Fibroblast of peridontal ligament (primary cell): ENCODE results near the gene EXD3.
A peak's percentile ranks its signal among the peaks of the same experiment; 100 is the strongest.
"Not testable (repeated sequence)": the region's sequence is repeated elsewhere in the genome, so short reads cannot be mapped to it uniquely, and the experiment has no call there.

Experiments
- DNase-seq: peaks from one replicate; pipeline ENCODE4 v3.0.0-alpha.2; 2010; ENCODE audit errors: extremely low read depth

The EXD3 gene

GRCh38 chr9:137339908-137340462 lies 83.0 kb downstream of the EXD3 start:
- DNase-seq, result not testable (repeated sequence)

GRCh38 chr9:137339045-137339907 lies 83.7 kb downstream of the EXD3 start:
- DNase-seq, result no peak

GRCh38 chr9:137336735-137337134 lies 86.2 kb downstream of the EXD3 start:
- DNase-seq, result no peak

- no peak for DNase-seq
Measured at GRCh38 chr9:137333016-137333671, 89.8 kb downstream of the EXD3 start.

GRCh38 chr9:137331929-137332328 lies 91.0 kb downstream of the EXD3 start:
- DNase-seq, result no peak

GRCh38 chr9:137330689-137331088 lies 92.3 kb downstream of the EXD3 start:
- no peak for DNase-seq

- DNase-seq, result not testable (repeated sequence)
Measured at GRCh38 chr9:137329590-137329989, 93.4 kb downstream of the EXD3 start.

GRCh38 chr9:137327641-137328550 lies 95.1 kb downstream of the EXD3 start:
- DNase-seq, result peak; percentile 3

GRCh38 chr9:137326445-137327065 lies 96.4 kb downstream of the EXD3 start:
- no peak for DNase-seq

GRCh38 chr9:137325799-137326198 lies 97.2 kb downstream of the EXD3 start:
- DNase-seq, result no peak

- no peak for DNase-seq
Measured at GRCh38 chr9:137325124-137325523, 97.8 kb downstream of the EXD3 start.

GRCh38 chr9:137323531-137324331 lies 99.2 kb downstream of the EXD3 start:
- no peak for DNase-seq

- DNase-seq, result no peak
Measured at GRCh38 chr9:137321726-137322361, 101.1 kb downstream of the EXD3 start.

- DNase-seq, result no peak
Measured at GRCh38 chr9:137320555-137321384, 102.2 kb downstream of the EXD3 start.

- DNase-seq, result no peak
Measured at GRCh38 chr9:137319739-137320551, 103.0 kb downstream of the EXD3 start.

GRCh38 chr9:137319011-137319738 lies 103.8 kb downstream of the EXD3 start:
- DNase-seq, result peak; percentile 57

GRCh38 chr9:137318602-137319001 lies 104.4 kb downstream of the EXD3 start:
- no peak for DNase-seq
